SH-SY5Y (cell line): ENCODE measurements around the gene ABCF1.

Experiments used
- GATA2 ChIP-seq: IDR thresholded peaks from 2 replicates; pipeline ENCODE4 v1.6.1; 2011; ENCODE audit warnings: mild to moderate bottlenecking, low read depth, low read length
- GATA3 ChIP-seq: IDR thresholded peaks from 2 replicates; pipeline ENCODE4 v1.6.1; 2011; ENCODE audit warnings: low read depth, mild to moderate bottlenecking, low read length, moderate library complexity

Gene ABCF1

DNA sequence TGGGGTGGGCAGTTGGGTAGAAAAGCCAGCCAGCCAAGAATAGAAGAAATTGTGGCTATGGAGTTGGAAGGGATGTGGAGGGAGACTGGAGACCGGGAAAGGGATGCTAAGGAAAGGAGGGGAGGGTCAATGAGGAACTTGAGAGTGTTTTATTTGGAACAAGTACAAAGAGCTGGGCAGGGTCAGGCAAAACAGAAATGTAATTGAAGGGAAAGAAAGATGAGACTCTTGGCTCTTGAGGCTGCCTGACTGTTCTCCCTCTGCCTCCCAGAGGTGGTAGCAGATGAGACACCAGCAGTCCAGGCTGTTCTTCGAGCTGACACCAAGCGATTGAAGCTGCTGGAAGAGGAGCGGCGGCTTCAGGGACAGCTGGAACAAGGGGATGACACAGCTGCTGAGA, 12.7 kb downstream of the ABCF1 start:
- TF ChIP-seq GATA3, result no peak
- no peak for TF ChIP-seq GATA2

DNA sequence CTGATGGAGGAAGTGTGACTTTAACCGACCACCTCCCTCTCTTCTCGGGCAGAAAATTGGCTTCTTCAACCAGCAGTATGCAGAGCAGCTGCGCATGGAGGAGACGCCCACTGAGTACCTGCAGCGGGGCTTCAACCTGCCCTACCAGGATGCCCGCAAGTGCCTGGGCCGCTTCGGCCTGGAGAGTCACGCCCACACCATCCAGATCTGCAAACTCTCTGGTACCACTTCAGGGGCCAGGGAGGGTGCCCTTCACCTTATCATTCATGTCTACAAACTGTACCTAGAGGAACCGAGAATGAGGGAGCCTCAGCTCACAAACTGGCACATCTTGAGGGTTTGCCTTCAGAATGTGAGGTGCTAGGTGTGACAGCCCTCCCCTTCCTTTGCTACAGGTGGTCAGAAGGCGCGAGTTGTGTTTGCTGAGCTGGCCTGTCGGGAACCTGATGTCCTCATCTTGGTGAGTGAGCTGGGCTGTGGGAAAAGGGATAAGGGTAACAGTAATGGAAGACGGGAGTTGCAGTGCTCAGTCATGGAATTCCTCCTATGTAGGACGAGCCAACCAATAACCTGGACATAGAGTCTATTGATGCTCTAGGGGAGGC, 18.6 kb downstream of the ABCF1 start:
- TF ChIP-seq GATA3 (no peak), GATA2 (no peak)

DNA sequence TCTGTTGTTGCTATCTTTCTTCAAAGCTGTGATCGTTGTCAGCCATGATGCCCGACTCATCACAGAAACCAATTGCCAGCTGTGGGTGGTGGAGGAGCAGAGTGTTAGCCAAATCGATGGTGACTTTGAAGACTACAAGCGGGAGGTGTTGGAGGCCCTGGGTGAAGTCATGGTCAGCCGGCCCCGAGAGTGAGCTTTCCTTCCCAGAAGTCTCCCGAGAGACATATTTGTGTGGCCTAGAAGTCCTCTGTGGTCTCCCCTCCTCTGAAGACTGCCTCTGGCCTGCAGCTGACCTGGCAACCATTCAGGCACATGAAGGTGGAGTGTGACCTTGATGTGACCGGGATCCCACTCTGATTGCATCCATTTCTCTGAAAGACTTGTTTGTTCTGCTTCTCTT, 19.3 kb downstream of the ABCF1 start:
- TF ChIP-seq GATA2, result no peak

DNA sequence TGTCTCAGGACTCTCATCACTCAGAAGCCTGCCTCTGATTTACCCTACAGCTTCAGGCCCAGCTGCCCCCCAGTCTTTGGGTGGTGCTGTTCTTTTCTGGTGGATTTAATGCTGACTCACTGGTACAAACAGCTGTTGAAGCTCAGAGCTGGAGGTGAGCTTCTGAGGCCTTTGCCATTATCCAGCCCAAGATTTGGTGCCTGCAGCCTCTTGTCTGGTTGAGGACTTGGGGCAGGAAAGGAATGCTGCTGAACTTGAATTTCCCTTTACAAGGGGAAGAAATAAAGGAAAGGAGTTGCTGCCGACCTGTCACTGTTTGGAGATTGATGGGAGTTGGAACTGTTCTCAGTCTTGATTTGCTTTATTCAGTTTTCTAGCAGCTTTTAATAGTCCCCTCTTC, 19.8 kb downstream of the ABCF1 start:
- TF ChIP-seq GATA2 (no peak), GATA3 (no peak)

DNA sequence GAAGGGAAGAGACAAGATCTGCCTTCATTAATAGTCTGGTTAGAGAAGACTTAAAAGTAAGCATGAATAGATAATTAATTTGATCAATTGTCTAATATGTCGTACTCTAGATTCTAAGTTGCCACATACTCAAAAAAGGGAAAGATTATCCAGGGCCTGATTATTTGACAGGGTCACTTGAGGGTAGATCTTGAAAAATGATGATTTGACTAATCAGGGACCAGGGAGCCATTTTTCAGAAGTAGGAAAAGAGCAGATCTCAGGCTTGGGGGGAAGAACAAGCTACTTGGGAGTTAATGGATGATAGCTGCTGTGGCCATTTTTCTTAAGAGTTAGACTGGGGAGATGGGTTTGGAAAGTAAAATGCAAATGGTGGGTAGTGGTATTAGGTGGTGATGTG, 21.0 kb downstream of the ABCF1 start:
- TF ChIP-seq GATA2, result no peak
- no peak for TF ChIP-seq GATA3

DNA sequence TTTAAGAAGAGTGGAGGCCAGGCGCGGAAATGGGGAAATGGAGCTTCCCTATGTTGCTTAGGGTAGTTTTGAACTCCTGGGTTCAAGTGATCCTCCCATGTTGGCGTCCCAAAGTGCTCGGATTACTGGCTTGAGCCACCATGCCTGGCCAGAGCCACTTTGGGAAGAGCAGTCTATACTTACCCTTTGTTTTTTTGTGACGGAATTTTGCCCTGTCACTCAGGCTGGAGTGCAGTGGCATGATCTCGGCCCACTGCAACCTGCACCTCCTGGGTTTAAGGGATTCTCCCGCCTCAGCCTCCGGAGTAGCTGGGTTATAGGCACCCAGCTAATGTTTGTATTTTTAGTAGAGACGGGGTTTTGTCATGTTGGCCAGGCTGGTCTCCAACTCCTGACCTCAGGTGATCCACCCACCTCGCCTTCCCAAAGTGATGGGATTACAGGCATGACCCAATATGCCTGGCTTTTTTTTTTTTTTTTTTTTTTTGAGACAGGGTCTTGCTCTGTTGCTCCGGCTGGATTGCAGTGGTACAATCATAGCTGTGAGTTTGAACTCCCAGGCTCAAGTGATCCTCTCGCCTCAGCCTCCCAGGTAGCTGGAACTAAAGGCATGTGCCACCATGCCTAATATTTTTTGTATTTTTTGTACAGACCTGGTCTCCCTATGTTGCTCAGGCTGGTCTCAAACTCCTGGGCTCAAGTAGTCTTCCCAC, 27.8 kb downstream of the ABCF1 start:
- TF ChIP-seq GATA3, result no peak
- TF ChIP-seq GATA2, result no peak

DNA sequence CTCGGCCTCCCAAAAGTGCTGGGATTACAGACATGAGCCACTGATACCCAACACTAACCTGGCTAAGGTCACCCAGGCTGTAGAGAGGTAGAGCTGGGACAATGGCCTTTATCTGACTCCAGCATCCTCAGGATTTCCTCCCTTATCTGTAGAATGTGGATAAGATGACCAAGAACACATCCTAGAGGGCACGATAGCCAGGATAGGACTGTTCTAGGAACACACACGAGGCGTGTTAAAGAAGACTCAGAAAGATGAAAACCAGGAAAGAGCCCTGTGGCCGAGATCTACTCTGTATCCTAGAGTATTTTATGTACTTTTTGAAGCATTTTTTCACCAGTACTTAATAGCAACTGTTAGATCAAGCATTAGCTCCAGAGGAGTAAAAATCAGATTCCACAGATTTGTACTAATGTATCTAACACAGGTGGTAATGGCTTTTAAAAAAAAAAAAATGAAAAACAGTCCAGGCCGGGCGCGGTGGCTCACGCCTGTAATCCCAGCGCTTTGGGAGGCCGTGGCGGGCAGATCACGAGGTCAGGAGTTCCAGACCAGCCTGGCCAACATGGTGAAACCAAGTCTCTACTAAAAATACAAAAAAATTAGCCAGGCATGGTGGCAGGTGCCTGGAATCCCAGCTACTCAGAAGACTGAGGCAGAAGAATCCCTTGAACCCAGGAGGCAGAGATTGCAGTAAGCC, 28.5 kb downstream of the ABCF1 start:
- TF ChIP-seq GATA2 (no peak), GATA3 (no peak)

DNA sequence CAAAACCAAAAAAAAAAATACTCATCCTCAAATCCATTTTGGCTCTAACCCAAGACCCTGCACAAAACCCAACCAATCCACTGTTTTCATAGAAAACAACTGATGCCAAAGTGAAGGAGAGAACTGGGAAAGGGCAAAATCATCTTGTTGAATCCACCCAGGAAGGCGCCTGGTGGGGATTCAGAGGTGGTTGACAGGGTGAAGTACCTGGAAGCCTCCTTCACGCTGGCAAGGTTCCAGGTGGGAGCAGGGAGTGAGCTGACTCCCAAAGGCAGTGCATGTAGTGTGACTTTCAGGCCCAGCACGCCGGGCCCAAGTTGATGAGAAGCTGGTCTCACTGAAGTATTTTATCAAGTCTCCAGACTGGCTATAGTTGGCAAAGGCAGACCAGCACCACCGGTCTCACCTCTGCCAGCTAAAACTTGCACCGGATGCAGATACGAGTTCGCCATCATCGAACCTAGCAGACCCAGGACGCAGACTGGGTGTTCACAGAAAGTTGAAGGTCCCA, 29.3 kb downstream of the ABCF1 start:
- no peak for TF ChIP-seq GATA3
- TF ChIP-seq GATA2, result no peak

DNA sequence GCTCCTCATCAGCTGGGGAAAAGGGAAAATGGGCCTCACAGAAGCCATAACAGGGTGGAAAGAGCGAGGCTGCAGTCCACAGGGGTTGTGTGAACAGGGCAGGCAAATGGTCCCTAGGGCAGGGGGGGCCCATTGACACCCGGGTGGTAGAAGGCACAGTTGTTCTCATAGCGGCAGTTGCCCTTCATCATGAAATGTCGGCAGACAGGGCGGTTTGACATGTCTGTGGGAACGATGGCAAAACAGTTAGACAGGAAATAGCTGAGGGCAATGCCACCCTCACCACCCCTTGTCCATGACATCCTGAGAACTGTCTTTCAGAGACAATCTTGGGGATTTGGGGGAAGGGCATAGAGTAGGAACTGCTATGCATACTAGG, 30.2 kb downstream of the ABCF1 start:
- TF ChIP-seq GATA3 (no peak), GATA2 (no peak)

DNA sequence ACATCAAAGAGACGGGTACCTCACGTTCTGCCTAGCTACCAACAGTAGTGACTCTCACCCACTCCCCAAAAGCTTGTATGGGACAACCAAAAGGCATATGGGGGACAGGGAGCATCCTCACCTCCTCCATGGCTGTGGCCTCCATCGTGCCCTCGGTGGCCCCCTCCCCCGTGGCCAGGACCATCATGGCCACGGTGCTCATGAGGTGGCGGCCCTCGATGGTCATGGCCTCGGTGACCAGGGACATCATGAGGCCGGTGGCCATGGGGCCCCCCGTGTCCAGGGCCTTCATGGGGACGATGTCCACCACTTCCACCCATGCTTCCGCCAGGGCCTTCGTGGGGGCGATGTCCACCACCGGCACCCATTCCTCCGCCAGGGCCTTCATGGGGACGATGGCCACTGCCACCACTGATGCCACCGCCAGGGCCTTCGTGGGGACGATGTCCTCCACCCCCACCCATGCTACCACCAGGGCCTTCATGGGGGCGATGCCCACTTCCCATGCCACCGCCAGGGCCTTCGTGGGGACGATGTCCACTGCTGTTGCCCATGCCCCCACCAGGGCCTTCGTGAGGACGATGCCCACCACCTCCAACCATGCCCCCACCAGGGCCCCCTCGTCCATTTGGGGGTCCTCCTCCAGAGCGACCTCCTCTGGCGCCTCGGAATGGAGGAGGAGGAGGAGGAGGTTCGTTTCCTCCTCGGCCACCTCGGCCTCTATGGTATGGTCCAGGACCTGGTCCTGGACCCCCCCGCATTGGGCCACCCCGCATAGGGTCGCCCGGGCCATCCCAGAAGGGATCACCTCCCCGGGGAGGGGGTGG, 30.8 kb downstream of the ABCF1 start:
- TF ChIP-seq GATA3 (no peak), GATA2 (no peak)

DNA sequence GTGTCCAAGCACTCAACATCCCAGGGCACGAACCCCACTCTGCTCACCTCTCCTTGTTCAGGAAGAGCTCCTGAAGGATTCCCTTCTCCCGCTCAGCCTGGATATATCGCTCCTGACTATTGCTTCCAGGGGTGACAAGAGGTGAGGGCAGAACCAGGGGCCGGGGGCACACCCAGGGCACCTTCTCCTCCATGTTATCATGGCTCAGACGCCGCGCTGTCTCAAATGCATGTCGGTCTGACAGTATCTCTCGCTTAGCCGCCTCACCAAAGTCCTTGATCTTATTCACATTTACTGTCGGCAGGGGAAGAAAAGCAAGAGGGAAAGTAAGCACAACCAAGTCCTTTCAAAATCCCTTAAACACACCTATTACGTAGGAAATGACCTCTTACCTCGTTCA, 32.7 kb downstream of the ABCF1 start:
- TF ChIP-seq GATA3 (no peak), GATA2 (no peak)

DNA sequence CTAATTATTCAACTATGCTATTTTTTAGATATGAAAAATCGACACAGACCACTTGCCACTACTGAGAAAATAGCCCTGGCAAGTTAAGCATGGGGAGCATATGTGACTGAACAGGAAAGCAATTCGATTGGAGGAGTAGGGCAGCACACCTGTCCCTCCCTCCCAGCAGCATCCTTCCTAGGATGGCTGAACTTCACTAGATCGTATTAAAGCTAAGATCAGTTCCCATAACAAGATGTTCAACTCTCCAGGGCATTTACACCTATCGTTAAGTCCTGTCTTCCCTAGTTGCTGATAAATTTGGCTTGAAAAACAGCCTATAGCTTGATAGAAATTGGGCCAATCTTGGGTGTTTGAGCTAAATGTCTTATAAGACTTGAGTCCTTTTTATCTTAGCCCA, 38.8 kb downstream of the ABCF1 start:
- no peak for TF ChIP-seq GATA3
- no peak for TF ChIP-seq GATA2

DNA sequence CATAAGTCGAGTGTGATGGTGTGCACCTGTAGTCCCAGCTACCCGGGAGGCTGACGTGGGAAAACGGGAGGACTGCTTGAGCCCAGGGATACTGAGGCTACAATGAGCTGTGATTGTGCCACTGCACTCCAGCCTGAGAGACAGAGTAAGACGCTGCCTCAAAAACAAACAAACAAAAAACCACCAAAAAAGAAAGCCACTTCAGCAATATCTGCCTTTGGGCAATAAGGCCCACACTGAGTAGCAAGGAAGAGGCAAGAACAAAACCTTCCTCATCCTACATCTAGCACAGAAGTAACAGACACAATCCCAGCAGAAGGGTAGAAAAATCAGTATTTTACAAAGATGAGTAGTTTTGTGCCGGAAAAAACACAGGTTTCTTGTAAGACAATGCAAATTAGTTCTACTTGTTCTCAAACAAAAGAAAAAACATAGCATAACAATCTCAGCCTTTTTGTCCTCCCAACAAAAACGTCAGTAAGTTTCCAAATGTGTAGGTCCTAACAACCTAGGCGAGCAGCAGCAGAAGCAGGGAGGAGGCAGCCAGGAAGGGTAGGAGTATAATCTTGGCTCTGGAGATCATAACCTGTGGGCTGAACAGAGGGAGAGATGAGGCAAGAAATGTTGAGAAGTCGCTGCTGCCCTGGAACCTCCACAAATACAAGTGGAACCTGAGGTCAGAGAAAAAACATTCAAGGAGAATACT, 40.1 kb downstream of the ABCF1 start:
- TF ChIP-seq GATA2 (no peak), GATA3 (no peak)

DNA sequence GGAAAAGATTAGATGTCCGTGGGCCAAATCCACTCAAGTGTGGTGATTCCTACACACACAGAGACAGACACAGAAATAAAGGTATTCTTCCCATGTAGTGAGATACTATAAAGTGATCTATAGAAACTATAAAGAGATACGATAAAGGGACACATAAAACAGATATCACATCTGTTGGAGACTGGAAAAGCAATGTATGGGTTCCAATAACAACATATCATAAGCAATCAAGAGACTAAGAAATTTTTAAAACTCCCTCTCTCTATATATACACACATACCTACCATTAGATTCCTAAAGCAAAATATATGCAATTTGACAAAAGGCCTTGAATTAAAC, 40.6 kb downstream of the ABCF1 start:
- TF ChIP-seq GATA3, result no peak
- TF ChIP-seq GATA2, result no peak
